ENCODE results near the gene CCDC88C.
A peak's percentile ranks its signal among the peaks of the same experiment; 100 is the strongest.

The CCDC88C gene

DNA sequence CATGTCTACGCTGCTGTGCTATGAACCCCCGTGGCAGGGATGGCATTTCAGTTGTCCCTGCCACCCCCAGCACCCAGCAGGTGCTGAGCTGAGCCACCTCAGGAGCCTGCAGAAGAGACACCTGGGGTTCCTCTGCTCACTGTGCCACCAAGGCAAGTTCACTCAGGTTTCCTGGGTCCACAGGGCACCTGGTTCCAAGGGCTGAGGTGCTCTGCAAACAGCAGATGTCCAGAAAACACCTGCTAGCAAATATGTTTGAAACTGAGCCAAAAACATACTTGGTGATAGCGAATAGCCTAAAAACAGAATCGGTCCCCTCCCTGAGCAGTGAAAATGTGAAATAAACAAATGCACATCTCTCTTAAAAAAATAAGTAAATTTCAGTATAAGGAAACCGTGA is 137.5 kb downstream of the CCDC88C start:
- no peak overlapping the region for H2AFZ ChIP-seq
- H3K9ac ChIP-seq: no peak overlapping the region
- H3K9me3 ChIP-seq (ENCODE audit: control insufficient read depth, low read length): no peaks in the 10 kb centered on the region
- H3K27ac ChIP-seq: no peak overlapping the region
- no peaks in the 10 kb centered on the region for H3K79me2 ChIP-seq
- H3K4me1 ChIP-seq: peaks cover 7% of the 10 kb centered on the region
- TF ChIP-seq, protein P1, sequence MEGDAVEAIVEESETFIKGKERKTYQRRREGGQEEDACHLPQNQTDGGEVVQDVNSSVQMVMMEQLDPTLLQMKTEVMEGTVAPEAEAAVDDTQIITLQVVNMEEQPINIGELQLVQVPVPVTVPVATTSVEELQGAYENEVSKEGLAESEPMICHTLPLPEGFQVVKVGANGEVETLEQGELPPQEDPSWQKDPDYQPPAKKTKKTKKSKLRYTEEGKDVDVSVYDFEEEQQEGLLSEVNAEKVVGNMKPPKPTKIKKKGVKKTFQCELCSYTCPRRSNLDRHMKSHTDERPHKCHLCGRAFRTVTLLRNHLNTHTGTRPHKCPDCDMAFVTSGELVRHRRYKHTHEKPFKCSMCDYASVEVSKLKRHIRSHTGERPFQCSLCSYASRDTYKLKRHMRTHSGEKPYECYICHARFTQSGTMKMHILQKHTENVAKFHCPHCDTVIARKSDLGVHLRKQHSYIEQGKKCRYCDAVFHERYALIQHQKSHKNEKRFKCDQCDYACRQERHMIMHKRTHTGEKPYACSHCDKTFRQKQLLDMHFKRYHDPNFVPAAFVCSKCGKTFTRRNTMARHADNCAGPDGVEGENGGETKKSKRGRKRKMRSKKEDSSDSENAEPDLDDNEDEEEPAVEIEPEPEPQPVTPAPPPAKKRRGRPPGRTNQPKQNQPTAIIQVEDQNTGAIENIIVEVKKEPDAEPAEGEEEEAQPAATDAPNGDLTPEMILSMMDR (IDR thresholded peaks at IDR 0.05): no peak
- H3K4me3 ChIP-seq (ENCODE audit: low read depth, low read length): no peak overlapping the region
- H3K4me2 ChIP-seq (ENCODE audit: low read length): no peak overlapping the region
- no peaks in the 10 kb centered on the region for H3K27me3 ChIP-seq (ENCODE audit: control insufficient read depth, insufficient read depth, low read length)
- no peaks in the 10 kb centered on the region for H3K36me3 ChIP-seq (ENCODE audit: control insufficient read depth, insufficient read depth, low read length)

DNA sequence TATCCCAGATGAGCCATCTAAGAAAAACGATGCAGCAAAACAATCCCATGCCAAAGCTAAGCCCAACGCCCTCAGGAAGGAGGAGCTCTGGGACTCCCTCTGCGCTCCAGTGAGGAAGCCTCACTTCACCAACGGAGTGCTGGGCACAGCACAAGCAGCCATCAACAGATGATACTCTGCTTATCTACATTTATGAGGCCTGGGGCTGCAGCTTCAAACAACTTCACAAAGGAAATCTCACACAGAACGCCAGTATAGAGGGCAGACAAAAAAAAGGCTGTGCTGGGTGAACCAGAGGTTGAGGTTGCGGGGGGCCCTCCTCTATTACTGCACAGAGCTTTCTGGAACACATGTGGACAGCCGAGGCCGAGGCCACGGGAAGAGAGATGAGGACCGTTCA is 138.3 kb downstream of the CCDC88C start:
- Histone ChIP-seq H3K4me3 (ENCODE audit: low read depth, low read length) (no peak overlapping the region), H3K4me1 (peaks cover 7% of the 10 kb centered on the region), H3K36me3 (ENCODE audit: control insufficient read depth, insufficient read depth, low read length) (no peaks in the 10 kb centered on the region), H3K27me3 (ENCODE audit: control insufficient read depth, insufficient read depth, low read length) (no peaks in the 10 kb centered on the region), H3K9me3 (ENCODE audit: control insufficient read depth, low read length) (no peaks in the 10 kb centered on the region), H3K4me2 (ENCODE audit: low read length) (no peak overlapping the region), H3K27ac (no peak overlapping the region), H3K79me2 (no peaks in the 10 kb centered on the region), H2AFZ (no peak overlapping the region), H3K9ac (no peak overlapping the region)
- TF ChIP-seq, protein P1 (IDR thresholded peaks at IDR 0.05): no peak

DNA sequence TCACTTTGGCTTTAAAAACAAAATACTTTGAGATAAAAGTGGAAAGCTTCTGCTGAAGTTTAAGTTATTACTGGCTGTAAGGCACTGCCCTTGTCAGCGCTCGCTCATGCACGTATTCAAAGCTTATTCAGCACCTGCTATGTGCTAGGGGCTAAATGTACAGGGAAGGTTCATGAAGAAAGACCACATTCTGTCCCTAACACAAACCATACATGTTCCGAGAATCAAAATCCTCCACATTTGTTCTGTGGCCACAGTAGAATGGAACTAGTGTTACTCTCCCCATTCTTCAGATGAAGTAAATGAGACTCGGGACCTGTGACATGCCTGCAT is 139.3 kb downstream of the CCDC88C start:
- Histone ChIP-seq H3K27me3 (ENCODE audit: control insufficient read depth, insufficient read depth, low read length) (no peaks in the 10 kb centered on the region), H2AFZ (no peak overlapping the region), H3K36me3 (ENCODE audit: control insufficient read depth, insufficient read depth, low read length) (no peaks in the 10 kb centered on the region), H3K27ac (no peak overlapping the region), H3K4me1 (peaks cover 7% of the 10 kb centered on the region), H3K4me3 (ENCODE audit: low read depth, low read length) (no peak overlapping the region), H3K9ac (no peak overlapping the region), H3K9me3 (ENCODE audit: control insufficient read depth, low read length) (no peaks in the 10 kb centered on the region), H3K79me2 (no peaks in the 10 kb centered on the region), H3K4me2 (ENCODE audit: low read length) (no peak overlapping the region)
- TF ChIP-seq, protein P1 (IDR thresholded peaks at IDR 0.05): no peak

DNA sequence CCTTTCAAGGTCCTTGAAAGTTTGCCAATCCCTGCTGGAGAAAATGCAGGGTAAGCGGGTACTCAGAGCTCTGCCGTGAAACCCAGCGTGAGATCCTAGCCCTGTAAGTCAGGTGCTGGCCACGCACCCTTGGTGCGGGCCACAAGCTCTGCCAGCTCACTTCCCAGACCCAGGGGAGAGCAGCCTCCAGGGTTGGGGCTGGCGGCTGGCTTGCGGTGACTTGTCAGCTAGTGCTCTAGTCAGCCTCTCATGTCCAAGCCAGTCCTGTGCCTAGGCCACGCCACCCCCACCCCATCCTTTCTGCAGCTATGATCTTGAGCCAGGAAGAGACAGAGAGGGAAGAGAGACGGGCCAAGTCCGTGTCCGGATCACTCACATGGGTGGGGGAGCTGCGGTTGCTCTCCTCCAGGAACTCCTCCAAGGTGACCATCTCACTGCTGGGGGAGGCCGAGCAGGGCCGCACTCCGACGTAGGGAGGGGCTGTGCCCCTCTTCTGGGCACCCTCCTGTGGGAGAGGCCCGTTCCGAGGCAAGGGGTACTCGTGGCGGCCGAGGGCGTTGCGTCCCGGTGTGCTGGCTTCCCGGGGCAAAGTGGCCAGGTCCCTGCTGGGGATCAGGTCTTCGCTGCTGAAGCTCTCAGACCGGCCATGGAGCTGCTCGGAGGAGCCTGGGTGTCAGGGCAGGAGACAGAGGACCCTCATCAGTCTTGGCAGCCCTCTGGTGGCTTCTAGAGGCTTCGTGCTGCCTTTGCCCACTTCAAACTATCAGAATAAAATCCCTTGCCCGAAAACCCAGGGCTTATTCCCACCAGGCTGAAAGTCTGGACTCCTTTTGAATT is 139.9 kb downstream of the CCDC88C start:
- Histone ChIP-seq H3K27me3 (ENCODE audit: control insufficient read depth, insufficient read depth, low read length) (no peaks in the 10 kb centered on the region), H3K79me2 (no peaks in the 10 kb centered on the region), H3K27ac (peak overlapping the region; percentile 29), H3K4me1 (peaks cover 7% of the 10 kb centered on the region), H3K4me2 (ENCODE audit: low read length) (no peak overlapping the region), H3K9ac (no peak overlapping the region), H3K36me3 (ENCODE audit: control insufficient read depth, insufficient read depth, low read length) (no peaks in the 10 kb centered on the region), H3K4me3 (ENCODE audit: low read depth, low read length) (no peak overlapping the region), H3K9me3 (ENCODE audit: control insufficient read depth, low read length) (no peaks in the 10 kb centered on the region), H2AFZ (peak overlapping the region; percentile 46)
- TF ChIP-seq, protein P1 (IDR thresholded peaks at IDR 0.05): no peak

DNA sequence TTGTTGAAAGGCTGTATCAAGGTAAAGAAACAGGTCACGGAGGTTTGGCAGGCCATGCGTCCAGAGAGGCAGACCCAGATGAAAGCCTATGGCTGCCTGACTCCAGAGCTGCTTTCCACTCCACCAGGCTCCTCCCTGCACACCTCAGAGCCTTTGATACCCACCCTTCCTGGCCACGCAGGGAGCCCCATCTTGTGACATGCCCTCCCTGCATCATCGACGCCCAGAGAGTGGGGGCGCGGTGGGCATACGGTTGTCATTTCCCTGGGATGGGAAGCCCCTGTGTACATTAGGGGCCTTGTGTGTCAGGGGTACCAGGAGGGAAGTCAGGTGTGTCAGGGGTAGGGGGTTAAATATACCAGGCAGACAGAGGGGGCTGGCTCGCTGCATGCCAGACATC is 142.8 kb downstream of the CCDC88C start:
- H3K9me3 ChIP-seq (ENCODE audit: control insufficient read depth, low read length): no peaks in the 10 kb centered on the region
- no peak overlapping the region for H3K27ac ChIP-seq
- no peaks in the 10 kb centered on the region for H3K27me3 ChIP-seq (ENCODE audit: control insufficient read depth, insufficient read depth, low read length)
- H3K36me3 ChIP-seq (ENCODE audit: control insufficient read depth, insufficient read depth, low read length): no peaks in the 10 kb centered on the region
- H3K4me1 ChIP-seq: peaks cover 13% of the 10 kb centered on the region
- H2AFZ ChIP-seq: no peak overlapping the region
- H3K4me2 ChIP-seq (ENCODE audit: low read length): no peak overlapping the region
- H3K4me3 ChIP-seq (ENCODE audit: low read depth, low read length): no peak overlapping the region
- TF ChIP-seq, protein P1 (IDR thresholded peaks at IDR 0.05): no peak
- H3K79me2 ChIP-seq: no peaks in the 10 kb centered on the region
- no peak overlapping the region for H3K9ac ChIP-seq

All from parathyroid adenoma (tissue), 2 donors.